Skin of body (tissue), 2 donors: Measurements from ENCODE around the gene RIPOR2. TPM values are rescaled to one million over a fixed set of nuclear protein-coding genes. Genes with fewer than 3 reads are reported as not detected.
"Not testable (repeated sequence)": the region's sequence is repeated elsewhere in the genome, so short reads cannot be mapped to it uniquely, and the experiment has no call there.

Experiments used
- DNase-seq: peaks from one replicate; lab custom pipeline; 2025; lab: John Stamatoyannopoulos, UW
- total RNA-seq: library from RNA; depleted of rRNA; stranded (reverse); fragments of >200 nt; gene quantifications from one replicate; pipeline ENCODE4 v1.2.3, GENCODE V29; 2014

RIPOR2 gene
- total RNA-seq, 1 donor from 2014 or later: 13.6 TPM

DNA sequence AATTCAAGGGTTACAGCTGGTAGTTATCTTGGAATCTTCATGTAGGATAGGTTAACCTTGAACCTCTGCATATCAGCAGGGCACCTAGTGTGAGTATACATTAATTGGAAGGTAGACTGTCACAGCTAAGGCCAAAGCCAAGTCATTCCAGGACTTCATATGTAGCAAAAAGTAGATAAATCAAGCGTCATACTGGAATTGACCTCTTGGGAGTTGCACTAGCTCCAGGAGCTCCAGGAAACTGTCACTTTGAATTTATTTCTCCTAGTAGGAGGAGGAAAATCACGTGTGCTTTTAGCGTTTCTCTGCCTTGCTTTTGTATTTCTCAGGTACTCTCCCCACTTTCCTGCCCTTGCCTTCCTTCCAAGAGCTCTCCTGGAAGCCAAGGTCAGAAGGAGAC is 30.3 kb downstream of the RIPOR2 start:
- no peak for DNase-seq

DNA sequence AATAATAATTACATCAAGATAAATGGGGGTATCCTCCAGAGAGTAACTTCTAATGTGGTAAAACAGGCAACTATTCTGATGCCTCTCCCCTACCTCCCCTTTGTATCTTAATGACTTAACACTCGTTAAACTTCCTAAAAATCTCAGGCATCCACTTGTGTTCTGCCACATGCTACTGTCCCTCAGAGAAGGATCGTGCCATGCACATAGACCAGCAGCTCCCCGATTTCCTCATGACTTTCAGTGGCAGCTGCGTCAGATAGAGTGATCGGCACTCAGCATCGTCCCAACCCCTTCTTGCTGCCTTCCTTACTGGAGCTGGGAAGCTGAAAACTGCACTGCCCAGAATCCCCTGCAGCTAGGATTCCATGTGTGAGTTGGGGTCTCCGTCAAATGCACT is 32.1 kb downstream of the RIPOR2 start:
- no peak for DNase-seq

GRCh38 chr6:24902782-24903181 is 33.0 kb downstream of the RIPOR2 start:
- no peak for DNase-seq

DNA sequence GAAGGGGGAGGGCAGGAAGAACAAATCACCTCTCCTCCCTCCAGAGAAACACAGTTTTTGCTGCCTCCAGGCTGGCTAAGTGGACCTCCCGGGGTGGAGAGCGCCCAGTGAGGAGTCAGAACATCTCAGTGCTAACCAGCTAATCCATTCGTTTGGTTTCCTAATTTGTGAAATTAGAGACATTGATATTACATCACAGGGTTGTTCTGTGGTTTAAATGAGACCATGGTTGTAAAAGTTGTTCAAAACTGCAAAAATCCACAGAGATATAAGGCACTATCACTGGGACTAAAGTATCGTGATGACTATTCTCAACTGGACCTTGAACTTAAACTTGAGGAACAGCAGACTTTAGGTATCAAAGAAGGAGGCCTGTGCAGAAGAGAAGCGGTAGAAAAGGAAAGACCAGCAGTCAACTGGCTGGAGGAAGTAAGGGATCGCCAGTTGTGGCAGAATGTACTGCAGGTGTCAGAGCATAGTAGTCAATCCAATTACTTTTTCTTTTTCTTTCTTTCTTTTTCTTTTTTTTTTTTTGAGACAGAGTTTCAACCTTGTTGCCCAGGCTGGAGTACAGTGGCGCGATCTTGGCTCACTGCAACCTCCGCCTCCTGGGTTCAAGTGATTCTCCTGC is 33.9 kb downstream of the RIPOR2 start:
- no peak for DNase-seq

DNA sequence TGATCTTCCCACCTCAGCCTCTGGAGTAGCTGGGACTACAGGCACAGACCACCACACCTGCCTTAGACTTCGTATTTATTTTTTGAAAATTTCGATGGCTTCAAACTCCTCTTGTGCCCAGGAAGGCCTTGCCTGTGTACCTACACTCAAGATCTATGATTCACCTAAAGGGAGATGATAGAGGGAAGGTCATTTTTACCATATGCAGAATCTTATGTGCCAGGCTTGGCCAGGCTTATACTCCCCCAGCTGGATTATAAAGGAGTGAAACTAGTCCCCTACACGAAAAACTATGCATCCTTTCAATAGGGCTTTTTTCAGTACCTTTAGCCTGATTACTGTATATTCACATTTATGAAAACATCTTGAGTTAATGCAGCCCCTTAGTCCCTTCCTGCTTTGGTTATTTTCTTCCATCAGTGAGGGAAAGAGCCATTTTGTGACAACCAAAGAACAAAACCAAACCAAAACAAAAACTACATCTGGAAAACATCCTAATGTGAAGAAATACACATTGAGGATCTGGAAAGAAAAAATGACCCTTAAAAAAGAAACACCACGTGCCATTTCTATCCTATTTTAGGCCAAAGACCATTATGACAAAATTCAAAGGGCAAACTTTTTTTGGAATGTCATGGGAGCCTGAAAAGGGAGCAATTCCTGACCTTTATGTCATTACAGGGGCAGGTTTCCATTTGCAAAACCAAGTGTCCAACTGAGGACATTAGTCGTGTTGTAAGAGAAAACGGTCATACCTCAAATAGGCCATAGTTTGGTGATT is 34.7 kb downstream of the RIPOR2 start:
- no peak for DNase-seq

GRCh38 chr6:24899997-24900325 is 35.8 kb downstream of the RIPOR2 start:
- peak; percentile 17 for DNase-seq

GRCh38 chr6:24899136-24899996 is 36.4 kb downstream of the RIPOR2 start:
- DNase-seq: no peak

- no peak for DNase-seq
These were observed 37.1 kb downstream of the RIPOR2 start for GRCh38 chr6:24898676-24899075.

GRCh38 chr6:24897186-24897585 is 38.6 kb downstream of the RIPOR2 start:
- no peak for DNase-seq

GRCh38 chr6:24893342-24893850 is 42.4 kb downstream of the RIPOR2 start:
- no peak for DNase-seq

DNA sequence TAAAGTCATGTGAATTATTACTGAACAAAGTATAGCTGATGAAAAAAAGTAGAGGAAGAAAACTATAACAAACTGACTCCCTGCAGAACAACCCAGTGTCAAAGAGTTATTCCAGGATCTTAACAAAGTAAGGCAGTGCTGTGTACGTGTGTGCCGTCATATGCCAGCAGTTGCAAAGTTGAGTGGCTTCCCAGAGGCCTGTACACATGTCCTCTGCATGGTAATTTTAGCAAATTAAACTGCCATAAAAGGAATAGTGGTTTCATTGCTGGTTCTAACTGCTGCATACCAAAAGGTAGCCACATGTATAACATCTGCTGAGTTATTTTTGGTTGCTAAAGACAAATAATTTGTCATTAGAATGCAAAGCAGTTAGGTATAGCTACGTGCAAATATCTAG is 44.8 kb downstream of the RIPOR2 start:
- DNase-seq: peak; percentile 46

DNA sequence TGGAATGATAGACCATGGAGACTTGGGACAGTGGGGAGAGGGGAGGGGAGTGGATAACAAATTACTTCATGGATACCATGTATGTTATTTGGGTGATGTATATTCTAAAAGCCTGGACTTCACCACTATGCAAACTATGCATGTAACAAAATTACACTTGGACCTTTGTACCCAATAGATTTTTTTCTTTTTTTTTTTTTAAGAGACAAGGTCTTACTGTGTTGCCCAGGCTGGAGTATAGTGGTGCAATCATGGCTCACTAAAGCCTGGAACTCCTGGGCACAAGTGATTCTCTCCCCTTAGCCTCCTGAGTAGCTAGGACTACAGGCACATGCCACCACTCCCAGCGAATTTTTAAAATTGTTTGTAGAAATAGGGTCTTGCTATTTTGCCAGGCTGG is 45.3 kb downstream of the RIPOR2 start:
- DNase-seq: no peak

DNA sequence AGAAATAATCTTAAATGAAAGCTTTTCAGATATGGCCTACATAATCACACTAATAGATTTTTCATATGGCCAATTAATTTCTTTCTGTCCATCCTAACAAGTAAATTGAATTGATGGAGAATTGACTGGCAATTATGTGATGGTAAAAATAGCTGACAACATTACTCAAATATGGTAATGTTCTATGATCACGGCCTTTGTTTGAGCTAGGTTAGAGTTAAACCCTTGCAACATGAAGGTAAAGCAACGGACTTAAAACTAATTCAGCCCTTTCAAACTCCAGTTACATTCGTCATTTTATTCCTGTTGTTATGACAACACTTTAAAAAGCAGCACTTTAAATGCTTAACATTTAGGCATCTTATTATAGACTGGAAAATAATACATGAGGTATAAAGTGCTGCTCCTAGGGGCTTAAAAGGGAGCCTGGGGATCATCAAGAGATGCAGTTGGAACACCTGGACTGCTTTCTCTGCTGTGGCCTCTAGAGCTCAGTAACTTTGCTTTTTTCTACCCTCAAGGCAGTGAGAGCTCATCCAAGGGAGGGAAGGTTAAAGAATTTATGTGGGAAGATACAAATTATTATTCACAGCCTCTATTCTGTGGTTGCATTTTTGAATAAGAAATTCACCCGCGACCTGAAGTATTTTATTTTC is 46.9 kb downstream of the RIPOR2 start:
- no peak for DNase-seq

DNA sequence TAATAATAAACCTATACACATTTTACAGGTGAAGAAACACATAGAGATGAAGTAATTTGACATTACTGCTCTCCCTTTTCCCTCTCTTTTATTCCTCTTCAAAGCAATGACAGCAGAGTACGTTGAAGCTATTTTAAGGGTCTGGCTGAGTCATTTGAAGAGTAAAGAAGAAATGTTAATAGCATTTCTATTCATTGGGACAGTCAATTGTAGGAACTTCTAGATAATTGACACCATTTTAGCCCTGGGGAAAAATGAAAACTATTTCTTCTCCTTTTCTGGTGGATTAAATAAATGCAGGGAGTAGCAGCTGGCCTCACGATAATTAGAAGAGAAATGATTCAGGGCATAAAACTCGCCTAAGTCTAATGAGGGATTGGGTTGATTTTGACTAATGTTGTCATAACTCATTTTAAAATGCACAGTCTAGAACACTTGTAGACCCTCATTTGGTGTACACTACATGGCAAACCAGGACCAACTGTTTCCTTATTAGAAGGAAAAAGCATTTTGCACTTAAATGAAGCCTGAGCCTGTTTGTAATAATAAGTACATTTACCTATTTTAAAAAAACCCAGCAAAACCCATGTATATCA is 48.1 kb downstream of the RIPOR2 start:
- DNase-seq: no peak

GRCh38 chr6:24883618-24884017 is 52.1 kb downstream of the RIPOR2 start:
- DNase-seq: peak; percentile 81

DNA sequence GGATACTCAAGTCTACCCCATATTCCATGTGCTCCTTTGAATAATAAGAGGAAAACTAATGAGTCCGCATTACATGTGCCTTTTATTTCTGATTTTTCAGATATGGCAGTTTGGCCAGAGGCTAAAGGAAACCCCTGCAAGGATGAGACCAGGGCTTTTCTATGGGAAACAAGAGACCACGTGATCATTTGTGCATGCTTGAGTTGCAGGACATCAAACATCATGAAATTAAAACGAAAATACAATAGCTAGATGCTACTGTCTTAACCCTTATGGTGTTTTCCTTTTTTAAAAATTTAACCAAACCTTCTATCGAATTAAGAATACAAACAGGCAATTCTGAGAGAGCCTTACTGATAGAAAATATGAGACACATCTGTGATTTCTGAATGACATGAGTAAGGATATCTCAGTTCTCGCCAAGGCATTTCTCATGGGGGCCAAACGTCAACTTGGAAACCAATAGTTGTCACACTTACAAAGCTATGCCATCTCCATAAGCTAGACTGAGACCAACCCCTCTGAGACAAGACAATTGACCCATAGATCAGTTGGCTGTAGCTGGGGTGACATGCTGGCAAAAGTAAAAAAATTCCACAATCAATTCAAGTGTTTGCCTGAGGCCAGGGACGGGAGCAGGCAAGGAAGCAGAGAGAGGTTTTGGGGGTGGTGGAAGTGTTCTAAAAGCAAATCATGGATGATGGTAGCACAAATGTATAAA is 52.8 kb downstream of the RIPOR2 start:
- peak; percentile 51 for DNase-seq

- DNase-seq: no peak
These were observed 53.5 kb downstream of the RIPOR2 start for GRCh38 chr6:24882295-24882694.

DNA sequence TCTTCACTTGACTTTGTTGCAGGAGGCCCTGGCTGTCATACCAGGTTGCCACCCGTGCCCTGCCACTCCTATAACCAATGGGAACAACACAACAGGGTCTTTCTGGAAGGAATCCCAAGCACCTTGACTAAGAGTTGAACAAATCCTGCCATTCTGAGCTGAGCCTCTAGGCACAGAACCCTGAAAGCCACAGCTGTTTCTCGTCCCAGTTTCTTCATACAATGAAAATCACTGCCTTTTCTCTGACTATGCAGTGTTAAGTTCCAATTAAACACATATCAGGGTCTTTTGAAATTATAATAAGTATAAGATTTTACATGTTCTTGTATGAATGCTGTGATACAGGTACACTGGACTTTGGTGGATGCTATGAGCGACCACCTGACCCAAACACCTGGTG is 54.4 kb downstream of the RIPOR2 start:
- DNase-seq: no peak

DNA sequence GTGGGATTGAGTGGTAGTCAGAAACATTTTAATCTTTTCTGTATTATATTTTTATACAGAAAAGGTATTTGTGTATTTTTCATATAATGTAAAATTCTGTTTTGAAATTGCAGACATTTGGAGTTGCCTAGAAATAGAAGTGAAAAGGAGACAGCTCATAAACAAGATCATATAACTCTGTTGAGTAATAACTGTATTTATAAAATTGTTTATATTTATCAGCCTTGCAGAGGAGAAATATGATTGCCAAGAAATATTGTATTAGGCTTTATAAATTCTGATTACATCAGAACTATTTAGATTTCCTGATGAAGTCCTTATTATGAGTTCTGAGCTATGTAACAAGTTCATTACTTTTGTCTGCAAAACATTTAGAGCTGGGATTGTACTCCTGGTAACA is 55.3 kb downstream of the RIPOR2 start:
- DNase-seq: peak; percentile 16

DNA sequence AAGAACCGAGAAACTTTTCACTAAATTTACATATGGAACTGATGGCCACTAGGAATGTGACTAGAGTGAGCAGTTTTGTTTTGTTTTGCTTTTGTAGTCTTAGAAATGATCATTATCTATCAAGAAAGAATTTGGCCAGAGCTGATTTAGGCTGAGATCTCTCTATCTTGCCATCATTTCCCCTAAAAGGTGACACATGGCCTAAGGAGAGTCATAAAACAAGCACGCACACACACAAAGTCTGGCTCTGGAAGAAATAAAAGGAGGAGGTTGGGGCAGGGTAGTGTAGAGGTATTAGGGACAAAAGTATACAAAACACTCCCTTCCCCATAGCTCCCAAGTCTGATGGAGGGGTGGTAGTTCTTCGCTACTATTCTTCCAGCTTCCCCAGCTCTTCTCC is 56.4 kb downstream of the RIPOR2 start:
- no peak for DNase-seq

GRCh38 chr6:24877747-24878146 is 58.0 kb downstream of the RIPOR2 start:
- not testable (repeated sequence) for DNase-seq
